Tibial nerve (tissue), 4 donors: Measurements from ENCODE around the gene NDC1. TPM values are rescaled to one million over a fixed set of nuclear protein-coding genes. Genes with fewer than 3 reads are reported as not detected.
A peak's percentile ranks its signal among the peaks of the same experiment; 100 is the strongest.

ENCODE experiments used
- DNase-seq, 2 donors: peaks; one replicate each; pipeline ENCODE4 v3.0.0-alpha.2; 2019; ENCODE audit warnings: low spot score in 2 of 2
- H3K27ac ChIP-seq, 4 donors: fragments of 200-600 bp; sonication (generic) in 3 of 4; one replicate each; pipeline ENCODE4 v1.5.1; 2017 to 2019; ENCODE audit warnings: mild to moderate bottlenecking in 1 of 4
- H3K27me3 ChIP-seq, 2 donors: fragments of 200-600 bp; sonication (generic) in 1 of 2; one replicate each; pipeline versions ENCODE4 v1.5.1 to v1.6.0; 2017 to 2019
- H3K36me3 ChIP-seq, 3 donors: fragments of 200-600 bp; sonication (generic); one replicate each; pipeline ENCODE4 v1.5.1; 2018 to 2019
- H3K4me1 ChIP-seq, 4 donors: fragments of 200-600 bp; sonication (generic) in 3 of 4; one replicate each; pipeline ENCODE4 v1.5.1; 2017 to 2019
- H3K4me3 ChIP-seq, 4 donors: fragments of 200-600 bp; sonication (generic) in 3 of 4; one replicate each; pipeline ENCODE4 v1.5.1; 2017 to 2019; ENCODE audit warnings: mild to moderate bottlenecking in 1 of 4, moderate library complexity in 1 of 4
- H3K9me3 ChIP-seq, 4 donors: fragments of 200-600 bp; sonication (generic) in 3 of 4; one replicate each; pipeline ENCODE4 v1.5.1; 2017 to 2019
- EP300 ChIP-seq, 2 donors: sonication (generic); formaldehyde crosslinking; IDR thresholded peaks; one replicate each; pipeline ENCODE4 v1.6.1; 2017; ENCODE audit warnings: antibody characterized with exemption in 2 of 2, mild to moderate bottlenecking in 1 of 2
- POLR2A ChIP-seq, 2 donors: fragments of 450-650 bp; IDR thresholded peaks; one replicate each; pipeline ENCODE4 v1.6.1; 2017; ENCODE audit warnings: antibody characterized with exemption in 2 of 2, mild to moderate bottlenecking in 2 of 2, moderate library complexity in 2 of 2
- WGBS, 2 donors: methylation state at CpG; one replicate each; pipeline ENCODE4 v1.1.5; 2018; 5-methylcytosine and 5-hydroxymethylcytosine counted together
- total RNA-seq, 4 donors: library from RNA; depleted of rRNA; stranded (reverse); fragments of >200 nt; gene quantifications; one replicate each; pipeline ENCODE4 v1.1.0, GENCODE V29; 2016
- TF ChIP-seq, protein P1 (sequence below), 5 experiments: fragments of 200-600 bp in 3 of 5; fragments of 450-650 bp in 2 of 5; sonication (generic) in 3 of 5; IDR thresholded peaks; one replicate each; pipeline ENCODE4 v1.5.1; 2016 to 2019; ENCODE audit warnings: antibody characterized with exemption in 5 of 5, mild to moderate bottlenecking in 3 of 5, moderate library complexity in 2 of 5

The NDC1 gene
- total RNA-seq, 4 donors from 2014 or later, result 8.0 to 13.5 (median 11.5) TPM

DNA sequence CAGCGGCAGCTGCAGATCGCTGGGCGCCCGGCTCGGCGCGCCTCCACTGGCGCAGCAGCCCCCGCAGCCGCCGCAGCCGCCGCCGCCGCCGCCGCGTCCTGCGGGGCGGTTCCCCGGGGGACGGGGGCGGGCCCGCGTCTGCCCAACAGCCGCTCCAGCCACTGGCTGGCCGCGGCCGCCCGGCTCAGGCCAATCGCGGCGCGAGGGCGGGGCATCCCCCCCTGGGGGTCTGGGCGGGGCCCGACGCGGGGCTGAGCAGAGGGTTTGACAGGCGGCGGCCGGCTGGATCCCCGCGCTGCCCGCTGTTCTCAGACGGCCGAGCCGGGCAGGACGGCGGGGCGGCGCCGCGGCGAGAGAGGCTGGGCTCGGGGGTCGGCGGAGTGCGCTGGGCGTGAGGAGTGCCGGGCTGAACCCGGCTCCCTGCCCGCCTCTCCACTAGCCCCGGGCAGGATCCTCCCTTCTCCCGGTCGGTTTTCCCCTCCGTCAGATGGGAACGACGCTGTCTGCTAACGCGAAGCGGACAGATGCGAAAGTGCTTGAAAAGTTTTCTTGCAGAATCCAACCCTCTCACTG lies 98.9 kb downstream of the NDC1 start, which contains the start of gene GLIS1:
GLIS1 (minus strand) TSS at position 56 of the 573 bp plus-strand sequence. CDS start 1,100 bp downstream, outside the sequence.
- peaks cover 0 to 24% (median 9%) of the 10 kb centered on the region in 4 donors for H3K4me1 ChIP-seq
- no peak for TF ChIP-seq EP300 (IDR thresholded peaks at IDR 0.05)
- TF ChIP-seq POLR2A (IDR thresholded peaks at IDR 0.05), result peak in 1 of 2 donors; percentile 8

GRCh38 chr1:53738205-53739108 lies 99.6 kb downstream of the NDC1 start:
- no peak overlapping the region for H3K27ac ChIP-seq
- peak overlapping the region; percentile 42 to 63 (median 55) for H3K4me3 ChIP-seq
- no peak for DNase-seq
- H3K9me3 ChIP-seq, result peaks cover 0 to 6% (median 0%) of the 10 kb centered on the region in 4 donors
- peaks cover 0 to 24% (median 9%) of the 10 kb centered on the region in 4 donors for H3K4me1 ChIP-seq
- no peaks in the 10 kb centered on the region for H3K36me3 ChIP-seq
- H3K27me3 ChIP-seq, result peaks cover 0 to 38% of the 10 kb centered on the region in 2 donors
- 2 to 3% methylated on average over 31 to 40 of the region's 101 CpGs for WGBS, 2 donors
- TF ChIP-seq, protein P1, sequence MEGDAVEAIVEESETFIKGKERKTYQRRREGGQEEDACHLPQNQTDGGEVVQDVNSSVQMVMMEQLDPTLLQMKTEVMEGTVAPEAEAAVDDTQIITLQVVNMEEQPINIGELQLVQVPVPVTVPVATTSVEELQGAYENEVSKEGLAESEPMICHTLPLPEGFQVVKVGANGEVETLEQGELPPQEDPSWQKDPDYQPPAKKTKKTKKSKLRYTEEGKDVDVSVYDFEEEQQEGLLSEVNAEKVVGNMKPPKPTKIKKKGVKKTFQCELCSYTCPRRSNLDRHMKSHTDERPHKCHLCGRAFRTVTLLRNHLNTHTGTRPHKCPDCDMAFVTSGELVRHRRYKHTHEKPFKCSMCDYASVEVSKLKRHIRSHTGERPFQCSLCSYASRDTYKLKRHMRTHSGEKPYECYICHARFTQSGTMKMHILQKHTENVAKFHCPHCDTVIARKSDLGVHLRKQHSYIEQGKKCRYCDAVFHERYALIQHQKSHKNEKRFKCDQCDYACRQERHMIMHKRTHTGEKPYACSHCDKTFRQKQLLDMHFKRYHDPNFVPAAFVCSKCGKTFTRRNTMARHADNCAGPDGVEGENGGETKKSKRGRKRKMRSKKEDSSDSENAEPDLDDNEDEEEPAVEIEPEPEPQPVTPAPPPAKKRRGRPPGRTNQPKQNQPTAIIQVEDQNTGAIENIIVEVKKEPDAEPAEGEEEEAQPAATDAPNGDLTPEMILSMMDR (IDR thresholded peaks at IDR 0.05), result no peak

More for the DNA sequence above, 98.9 kb downstream of the NDC1 start, which contains the start of gene GLIS1:
- peak; percentile 36 to 38 for DNase-seq
- peaks cover 0 to 38% of the 10 kb centered on the region in 2 donors for H3K27me3 ChIP-seq
- peak within 1 kb of the TSS; percentile 42 to 63 (median 55) for H3K4me3 ChIP-seq
- WGBS, 2 donors, result 4 to 6% methylated on average over 13 to 22 of the region's 73 CpGs
- H3K27ac ChIP-seq, result no peak within 1 kb of the TSS
- no peaks in the 10 kb centered on the region for H3K36me3 ChIP-seq
- H3K9me3 ChIP-seq, result peaks cover 0 to 6% (median 0%) of the 10 kb centered on the region in 4 donors

DNA sequence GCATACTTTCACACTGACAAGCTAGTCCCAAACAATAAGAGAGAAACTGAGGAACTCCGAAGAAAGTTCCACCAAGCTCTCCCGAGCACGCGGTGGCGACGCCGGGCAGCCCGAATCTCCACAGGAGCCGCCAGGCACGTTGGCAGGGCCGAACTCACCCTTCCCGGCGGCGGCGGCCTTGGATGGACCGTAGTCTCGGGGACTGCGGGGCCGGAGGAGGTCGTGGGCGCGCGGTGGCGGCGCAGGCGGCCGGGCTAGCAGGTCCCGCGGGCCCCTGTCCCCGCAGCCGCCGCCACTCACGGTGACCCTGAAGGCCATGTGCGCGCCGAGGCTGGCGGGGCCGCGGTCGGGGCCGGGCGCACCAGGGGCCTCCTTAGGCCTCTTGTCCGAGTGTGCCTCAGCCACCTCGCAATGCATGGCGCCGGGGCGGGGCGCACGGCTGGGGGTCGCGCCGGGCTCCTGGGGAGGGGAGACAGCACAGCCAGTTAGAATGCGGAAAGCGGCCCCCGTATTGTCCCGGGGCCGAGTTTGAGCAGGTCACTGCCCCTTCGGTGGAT lies 100.4 kb downstream of the NDC1 start:
- Histone ChIP-seq H3K4me3 (peak overlapping the region; percentile 42 to 63 (median 55)), H3K4me1 (peaks cover 0 to 24% (median 9%) of the 10 kb centered on the region in 4 donors), H3K27ac (no peak overlapping the region), H3K27me3 (peaks cover 0 to 38% of the 10 kb centered on the region in 2 donors), H3K9me3 (peaks cover 0 to 1% (median 0%) of the 10 kb centered on the region in 4 donors), H3K36me3 (no peaks in the 10 kb centered on the region)
- no peak for DNase-seq
- TF ChIP-seq, protein P1 (IDR thresholded peaks at IDR 0.05), result no peak
- TF ChIP-seq EP300 (IDR thresholded peaks at IDR 0.05) (no peak), POLR2A (IDR thresholded peaks at IDR 0.05) (no peak)
- 3 to 7% methylated on average over 37 to 51 of the region's 58 CpGs for WGBS, 2 donors

DNA sequence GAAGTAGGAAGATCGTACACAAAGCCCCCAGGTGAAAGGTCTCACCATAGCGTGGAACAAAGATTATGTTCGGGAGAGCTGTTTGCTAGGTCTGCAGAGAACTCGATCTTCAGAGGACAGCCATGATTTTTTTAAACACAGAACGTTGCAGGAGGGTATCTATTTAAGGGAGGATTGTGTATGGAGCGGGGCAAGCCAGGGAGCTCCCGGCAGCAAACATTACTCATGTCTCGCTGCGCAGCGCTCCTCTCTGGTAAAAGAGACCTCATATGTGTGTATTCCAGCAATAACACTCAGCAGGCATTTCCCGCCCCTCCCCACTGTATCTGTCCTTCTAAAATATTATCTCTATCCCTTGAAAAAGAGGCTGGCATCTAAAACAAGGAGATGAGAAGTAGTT lies 101.8 kb downstream of the NDC1 start:
- peaks cover 0 to 38% of the 10 kb centered on the region in 2 donors for H3K27me3 ChIP-seq
- WGBS, 2 donors, result 84 to 85% methylated on average over 11 of the region's 11 CpGs
- no peak for TF ChIP-seq EP300 (IDR thresholded peaks at IDR 0.05)
- TF ChIP-seq, protein P1 (IDR thresholded peaks at IDR 0.05), result no peak
- TF ChIP-seq POLR2A (IDR thresholded peaks at IDR 0.05), result no peak

GRCh38 chr1:53735681-53736080 lies 102.4 kb downstream of the NDC1 start:
- Histone ChIP-seq H3K4me3 (no peak overlapping the region), H3K27ac (no peak overlapping the region), H3K27me3 (peaks cover 0 to 36% of the 10 kb centered on the region in 2 donors), H3K9me3 (no peaks in the 10 kb centered on the region), H3K4me1 (peaks cover 0 to 24% (median 9%) of the 10 kb centered on the region in 4 donors), H3K36me3 (no peaks in the 10 kb centered on the region)
- WGBS, 2 donors, result 84 to 87% methylated on average over 5 of the region's 5 CpGs
- TF ChIP-seq, protein P1 (IDR thresholded peaks at IDR 0.05), result no peak
- TF ChIP-seq EP300 (IDR thresholded peaks at IDR 0.05), result no peak
- no peak for TF ChIP-seq POLR2A (IDR thresholded peaks at IDR 0.05)
- DNase-seq, result no peak

More for the DNA sequence above, 101.8 kb downstream of the NDC1 start:
- Histone ChIP-seq H3K27ac (no peak overlapping the region), H3K4me1 (peaks cover 0 to 24% (median 9%) of the 10 kb centered on the region in 4 donors), H3K4me3 (no peak overlapping the region), H3K36me3 (no peaks in the 10 kb centered on the region), H3K9me3 (no peaks in the 10 kb centered on the region)
- no peak for DNase-seq
